ACC112 (cell line): Measurements from ENCODE around the gene KIZ.

Experiments
- H2AFZ ChIP-seq: fragments of 200-600 bp; sonication (generic); one replicate; pipeline ENCODE4 v1.6.0; 2017; ENCODE audit warnings: antibody characterized with exemption, low read length; ENCODE audit not compliant: unreplicated experiment
- H3K27ac ChIP-seq: fragments of 200-600 bp; sonication (generic); 2 replicates; pipeline ENCODE4 v1.5.1; 2014; ENCODE audit warnings: low read depth, mild to moderate bottlenecking, antibody characterized with exemption, low read length, moderate library complexity
- H3K27me3 ChIP-seq: fragments of 200-600 bp; sonication (generic); 2 replicates; pipeline ENCODE4 v1.6.1; 2014; ENCODE audit warnings: mild to moderate bottlenecking, antibody characterized with exemption, low read length, moderate library complexity, mixed read lengths; ENCODE audit not compliant: insufficient read depth
- H3K36me3 ChIP-seq: fragments of 200-600 bp; sonication (generic); 2 replicates; pipeline ENCODE4 v1.6.1; 2016; ENCODE audit warnings: mild to moderate bottlenecking, antibody characterized with exemption, low read length, moderate library complexity, mixed read lengths; ENCODE audit not compliant: insufficient read depth
- H3K4me1 ChIP-seq: fragments of 200-600 bp; sonication (generic); one replicate; pipeline ENCODE4 v1.6.1; 2016; ENCODE audit warnings: low read length, mixed read lengths; ENCODE audit not compliant: insufficient read depth, unreplicated experiment, control insufficient read depth
- H3K4me3 ChIP-seq: fragments of 200-600 bp; sonication (generic); 2 replicates; pipeline ENCODE4 v1.5.1; 2014; ENCODE audit warnings: mild to moderate bottlenecking, low read depth, low read length
- H3K79me2 ChIP-seq: fragments of 200-600 bp; sonication (generic); one replicate; pipeline ENCODE4 v1.6.0; 2016; ENCODE audit warnings: low read length; ENCODE audit not compliant: control insufficient read depth, unreplicated experiment, insufficient read depth

The KIZ gene, protein sequence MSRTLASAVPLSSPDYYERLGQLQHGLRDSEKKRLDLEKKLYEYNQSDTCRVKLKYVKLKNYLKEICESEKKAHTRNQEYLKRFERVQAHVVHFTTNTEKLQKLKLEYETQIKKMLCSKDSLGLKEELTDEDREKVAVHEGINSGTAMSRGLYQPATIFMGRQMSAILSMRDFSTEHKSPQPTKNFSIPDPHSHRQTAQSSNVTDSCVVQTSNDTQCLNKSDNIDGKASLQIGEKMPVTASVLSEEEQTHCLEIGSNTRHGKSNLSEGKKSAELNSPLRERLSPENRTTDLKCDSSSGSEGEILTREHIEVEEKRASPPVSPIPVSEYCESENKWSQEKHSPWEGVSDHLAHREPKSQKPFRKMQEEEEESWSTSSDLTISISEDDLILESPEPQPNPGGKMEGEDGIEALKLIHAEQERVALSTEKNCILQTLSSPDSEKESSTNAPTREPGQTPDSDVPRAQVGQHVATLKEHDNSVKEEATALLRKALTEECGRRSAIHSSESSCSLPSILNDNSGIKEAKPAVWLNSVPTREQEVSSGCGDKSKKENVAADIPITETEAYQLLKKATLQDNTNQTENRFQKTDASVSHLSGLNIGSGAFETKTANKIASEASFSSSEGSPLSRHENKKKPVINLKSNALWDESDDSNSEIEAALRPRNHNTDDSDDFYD

DNA sequence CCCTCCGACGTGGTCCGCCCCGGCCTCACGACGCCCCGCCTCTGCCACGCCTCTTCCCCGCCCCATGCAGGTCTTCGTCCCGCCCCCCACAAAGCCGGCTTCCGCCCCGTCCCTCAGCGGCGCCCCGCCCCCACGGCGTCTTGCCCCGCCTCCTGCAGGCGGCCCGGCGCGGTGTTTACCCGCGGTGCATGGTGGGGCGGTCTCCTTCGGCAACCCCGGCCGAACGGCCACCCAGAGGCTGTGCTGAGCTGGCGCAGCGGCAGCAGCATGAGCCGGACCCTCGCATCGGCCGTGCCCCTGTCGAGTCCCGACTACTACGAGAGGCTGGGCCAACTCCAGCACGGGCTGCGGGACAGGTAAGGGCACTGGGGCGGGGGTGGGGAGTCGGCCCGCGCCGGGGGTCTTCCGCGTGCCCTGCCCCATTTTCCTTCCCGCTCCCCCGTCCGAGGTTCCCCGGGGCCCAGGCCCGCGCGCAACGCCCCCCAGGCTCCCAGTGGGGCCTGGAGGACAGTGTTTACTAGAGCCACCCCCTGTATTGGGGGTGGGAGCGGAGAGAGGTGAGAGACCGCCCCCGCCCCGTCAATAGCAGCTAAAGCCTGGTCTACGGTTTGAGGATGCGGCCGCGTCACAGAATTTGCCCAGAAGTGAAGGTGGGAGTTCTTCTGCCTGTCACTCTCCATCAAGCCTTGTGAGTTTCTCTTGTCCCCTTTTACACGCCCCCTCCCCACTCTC is at the start of gene KIZ:
TSS of gene KIZ (plus strand) at position 234 of the 732 bp plus-strand sequence. CDS start at position 268, 34 bp downstream.
- no peak within 1 kb of the TSS for H3K27ac ChIP-seq
- no peaks in the 10 kb centered on the region for H3K27me3 ChIP-seq
- H3K36me3 ChIP-seq, result no peaks in the 10 kb centered on the region
- peak within 1 kb of the TSS; percentile 89 for H3K4me3 ChIP-seq
- no peaks in the 10 kb centered on the region for H3K4me1 ChIP-seq
- peak within 1 kb of the TSS; percentile 92 for H2AFZ ChIP-seq
- no peaks in the 10 kb centered on the region for H3K79me2 ChIP-seq

DNA sequence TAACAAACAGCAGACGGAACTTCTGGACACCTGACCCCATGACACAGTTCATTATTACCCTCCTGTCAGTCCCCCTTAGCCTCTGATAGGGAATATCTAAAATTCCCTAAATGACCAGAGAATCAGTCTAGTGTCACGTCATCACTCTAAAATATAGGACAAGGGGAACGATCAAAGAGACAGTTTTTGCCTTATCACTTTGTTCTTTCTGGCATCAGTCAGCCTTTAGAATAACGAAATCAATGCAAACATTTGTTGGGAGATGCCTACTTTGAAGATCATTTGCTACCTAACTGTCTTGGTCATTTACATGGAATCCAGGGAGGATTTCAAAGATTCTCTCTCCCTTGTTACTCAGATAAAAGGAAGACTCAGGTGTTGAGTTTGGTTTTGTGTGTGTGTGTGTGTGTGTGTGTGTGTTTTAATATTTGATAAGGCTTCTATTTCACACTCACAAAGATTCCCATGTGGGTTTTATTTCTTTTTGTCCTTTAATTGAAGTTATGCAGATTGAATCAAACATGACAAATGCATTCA is 48.0 kb upstream of the KIZ start:
- H3K27ac ChIP-seq, result no peak overlapping the region
- no peak overlapping the region for H3K4me3 ChIP-seq
- no peaks in the 10 kb centered on the region for H3K79me2 ChIP-seq
- peaks cover 24% of the 10 kb centered on the region; the same call in 1 of the 2 replicates for H3K27me3 ChIP-seq
- no peaks in the 10 kb centered on the region for H3K36me3 ChIP-seq
- no peak overlapping the region for H2AFZ ChIP-seq
- no peaks in the 10 kb centered on the region for H3K4me1 ChIP-seq

DNA sequence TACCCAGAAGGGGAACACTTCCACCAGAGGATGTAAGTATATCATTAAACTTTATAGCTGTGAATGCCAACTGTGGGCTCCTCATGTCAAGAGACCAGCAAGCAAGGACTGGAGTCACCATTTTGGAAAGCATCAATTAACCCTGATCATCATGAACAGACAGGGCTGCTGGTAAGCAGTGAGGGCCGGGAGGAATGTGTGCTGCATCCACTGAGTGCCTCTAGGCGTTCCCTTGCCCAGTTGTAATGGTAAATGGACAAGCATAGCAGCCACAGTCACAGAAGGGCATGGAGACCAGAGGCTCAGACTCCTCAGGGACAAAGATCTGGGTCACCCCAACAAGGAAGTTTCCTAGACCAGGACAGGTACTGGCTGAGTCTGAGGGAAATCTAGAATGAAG is 43.3 kb upstream of the KIZ start:
- no peaks in the 10 kb centered on the region for H3K4me1 ChIP-seq
- no peaks in the 10 kb centered on the region for H3K79me2 ChIP-seq
- H3K4me3 ChIP-seq, result no peak overlapping the region
- peaks cover 21% of the 10 kb centered on the region; the same call in 1 of the 2 replicates for H3K27me3 ChIP-seq
- no peak overlapping the region for H3K27ac ChIP-seq
- H2AFZ ChIP-seq, result no peak overlapping the region
- H3K36me3 ChIP-seq, result no peaks in the 10 kb centered on the region

DNA sequence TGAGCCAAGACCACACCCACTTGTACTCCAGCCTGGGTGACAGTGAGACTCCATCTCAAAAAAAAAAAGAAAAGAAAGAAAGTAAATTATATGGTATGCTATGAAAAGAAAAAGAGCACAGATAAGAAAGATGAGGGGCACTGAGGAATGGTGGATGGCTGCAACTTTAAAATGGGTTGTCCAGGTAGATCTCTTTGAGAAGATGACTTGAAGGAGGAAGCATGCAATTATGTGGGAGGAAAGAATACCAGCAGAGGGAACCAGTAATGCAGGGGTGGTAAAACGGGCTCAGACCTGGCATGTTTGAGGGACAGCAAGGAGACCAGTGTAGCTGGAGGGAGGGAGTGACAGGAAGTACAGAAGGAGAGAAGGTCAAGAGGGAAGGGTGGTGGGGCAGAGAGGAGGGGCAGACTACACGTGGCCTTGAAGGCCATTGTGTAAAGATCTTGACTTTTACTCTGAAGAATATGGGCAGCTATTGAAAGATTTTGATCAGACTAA is 42.0 kb upstream of the KIZ start:
- H3K4me1 ChIP-seq, result no peaks in the 10 kb centered on the region
- no peaks in the 10 kb centered on the region for H3K36me3 ChIP-seq
- no peaks in the 10 kb centered on the region for H3K79me2 ChIP-seq
- no peak overlapping the region for H3K27ac ChIP-seq
- H2AFZ ChIP-seq, result no peak overlapping the region
- H3K27me3 ChIP-seq, result peaks cover 30% of the 10 kb centered on the region
- H3K4me3 ChIP-seq, result no peak overlapping the region

- Histone ChIP-seq H3K79me2 (no peaks in the 10 kb centered on the region), H3K27me3 (peaks cover 57% of the 10 kb centered on the region), H3K36me3 (no peaks in the 10 kb centered on the region), H2AFZ (no peak overlapping the region), H3K4me1 (no peaks in the 10 kb centered on the region), H3K27ac (no peak overlapping the region), H3K4me3 (no peak overlapping the region)
Measured at GRCh38 chr20:21087862-21088540, 37.9 kb upstream of the KIZ start.

DNA sequence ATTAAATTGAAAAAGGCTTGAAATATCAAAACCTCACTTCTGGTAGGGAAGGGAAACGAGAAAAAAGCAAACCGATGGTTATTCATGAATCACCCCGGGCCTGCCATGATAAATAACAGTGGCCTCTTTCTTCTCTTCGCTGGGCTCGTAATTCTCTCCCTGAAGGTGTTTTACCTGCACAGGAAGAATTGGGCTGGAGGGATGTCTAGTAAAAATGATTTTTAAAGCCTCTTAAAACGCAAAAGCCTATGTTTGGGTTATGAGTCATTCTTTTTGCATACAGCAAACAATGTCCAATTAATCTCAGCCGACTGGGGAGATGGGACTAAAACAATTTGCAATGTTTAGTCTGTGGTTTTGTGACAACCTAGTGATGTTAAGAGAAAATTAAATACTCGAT is 36.5 kb upstream of the KIZ start:
- no peak overlapping the region for H3K4me3 ChIP-seq
- no peak overlapping the region for H2AFZ ChIP-seq
- peaks cover 71% of the 10 kb centered on the region for H3K27me3 ChIP-seq
- H3K4me1 ChIP-seq, result no peaks in the 10 kb centered on the region
- H3K79me2 ChIP-seq, result no peaks in the 10 kb centered on the region
- H3K27ac ChIP-seq, result no peak overlapping the region
- H3K36me3 ChIP-seq, result no peaks in the 10 kb centered on the region

- H3K27ac ChIP-seq, result no peak overlapping the region
- no peak overlapping the region for H2AFZ ChIP-seq
- H3K36me3 ChIP-seq, result no peaks in the 10 kb centered on the region
- H3K4me3 ChIP-seq, result no peak overlapping the region
- no peaks in the 10 kb centered on the region for H3K4me1 ChIP-seq
- H3K27me3 ChIP-seq, result peaks cover 75% of the 10 kb centered on the region
- H3K79me2 ChIP-seq, result no peaks in the 10 kb centered on the region
Measured at GRCh38 chr20:21090111-21090618, 35.7 kb upstream of the KIZ start.

DNA sequence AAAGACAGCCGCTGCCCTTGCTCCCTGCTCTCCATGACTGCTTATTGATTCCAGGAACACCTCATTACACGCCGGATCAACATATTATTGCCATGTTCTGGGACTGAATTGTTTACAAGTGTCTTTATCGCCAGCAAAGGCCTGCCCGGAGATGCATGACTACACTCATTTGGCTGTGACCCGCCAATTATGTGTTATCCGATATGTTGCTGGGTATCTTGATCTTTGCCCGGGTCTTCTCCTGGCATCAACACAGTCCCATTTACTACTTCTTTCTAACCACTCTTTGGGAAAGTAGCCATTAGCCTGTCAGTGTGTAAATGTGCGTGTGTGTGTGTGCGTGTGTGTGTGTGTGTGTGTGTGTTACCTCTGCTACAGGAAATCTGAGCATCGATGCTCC is 35.2 kb upstream of the KIZ start:
- Histone ChIP-seq H2AFZ (no peak overlapping the region), H3K4me3 (no peak overlapping the region), H3K79me2 (no peaks in the 10 kb centered on the region), H3K4me1 (no peaks in the 10 kb centered on the region), H3K36me3 (no peaks in the 10 kb centered on the region), H3K27me3 (peaks cover 80% of the 10 kb centered on the region), H3K27ac (no peak overlapping the region)

DNA sequence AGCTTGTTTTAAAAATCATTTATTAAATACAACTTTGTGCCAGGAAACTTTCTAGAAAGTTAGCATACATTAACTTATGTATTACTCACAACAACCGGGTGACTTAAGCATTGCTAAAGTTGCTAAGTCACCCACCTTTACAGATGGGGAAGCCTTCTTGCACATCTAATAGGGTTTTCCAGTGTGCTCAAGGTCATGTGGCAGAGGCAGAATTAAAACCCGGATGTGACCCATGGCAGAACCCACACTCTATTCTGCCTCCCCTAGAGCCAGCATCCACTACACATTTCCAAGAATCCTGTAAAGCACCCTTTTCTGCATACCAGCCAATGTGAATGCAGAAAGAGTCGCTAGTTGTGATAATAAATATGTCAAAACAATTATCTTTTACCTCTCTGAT is 33.1 kb upstream of the KIZ start:
- H2AFZ ChIP-seq, result no peak overlapping the region
- H3K36me3 ChIP-seq, result no peaks in the 10 kb centered on the region
- no peak overlapping the region for H3K4me3 ChIP-seq
- H3K79me2 ChIP-seq, result no peaks in the 10 kb centered on the region
- no peak overlapping the region for H3K27ac ChIP-seq
- H3K4me1 ChIP-seq, result no peaks in the 10 kb centered on the region
- H3K27me3 ChIP-seq, result peaks cover 94% of the 10 kb centered on the region
